PC-3 (cell line): ENCODE results near the gene PTH2. TPM values are rescaled to one million over a fixed set of nuclear protein-coding genes. Genes with fewer than 3 reads are reported as not detected.

Experiments
- ATAC-seq: fragments of 200-7000 bp; cut with Tn5 transposase; 2 replicates; pipeline ENCODE4 v1.9.1; 2020; ENCODE audit warnings: mild to moderate bottlenecking, moderate library complexity
- BruUV-seq: library from RNA; stranded (reverse); fragments of 400-500 nt; replicated peaks from 2 replicates; lab custom pipeline; 2021; lab: Mats Ljungman, UMichigan
- CTCF ChIA-PET: fragments of 300-600 bp; sonication (Branson Sonifier 250); formaldehyde crosslinking; loops from one replicate; lab custom pipeline; 2022; ENCODE audit warnings: antibody characterized with exemption; lab: Charles Lee
- POLR2A ChIA-PET: fragments of 300-600 bp; sonication (Branson Sonifier 250); formaldehyde crosslinking; loops from one replicate; lab custom pipeline; 2022; ENCODE audit warnings: antibody characterized with exemption; ENCODE audit not compliant: unreplicated experiment; lab: Charles Lee
- DNase-seq: peaks from one replicate; pipeline ENCODE4 v3.0.0-alpha.2; 2015
- H2AFZ ChIP-seq: fragments of 300-600 bp; sonication (generic); 2 replicates; pipeline ENCODE4 v1.6.0; 2016; ENCODE audit warnings: antibody characterized with exemption, low read length
- H3F3A ChIP-seq: fragments of 300-600 bp; sonication (generic); one replicate; pipeline ENCODE4 v1.6.0; 2017; ENCODE audit warnings: antibody characterized with exemption, low read length, control low read depth, mild to moderate bottlenecking; ENCODE audit not compliant: unreplicated experiment
- H3K27ac ChIP-seq: fragments of 300-600 bp; sonication (generic); 2 replicates; pipeline ENCODE4 v1.5.1; 2016; ENCODE audit warnings: mild to moderate bottlenecking, low read length
- H3K27me3 ChIP-seq: fragments of 300-600 bp; sonication (generic); 2 replicates; pipeline ENCODE4 v1.6.1; 2016; ENCODE audit warnings: low read length, mixed read lengths
- H3K36me3 ChIP-seq: fragments of 300-600 bp; sonication (generic); 2 replicates; pipeline ENCODE4 v1.6.1; 2016; ENCODE audit warnings: low read depth, mixed run types, low read length, mixed read lengths
- H3K4me1 ChIP-seq: fragments of 300-600 bp; sonication (generic); 2 replicates; pipeline ENCODE4 v1.5.1; 2016; ENCODE audit warnings: low read length; ENCODE audit not compliant: insufficient read depth
- H3K4me2 ChIP-seq: fragments of 300-600 bp; sonication (generic); 2 replicates; pipeline ENCODE4 v1.6.0; 2016; ENCODE audit warnings: low read length
- H3K4me3 ChIP-seq: fragments of 300-600 bp; sonication (generic); 2 replicates; pipeline ENCODE4 v1.5.1; 2016; ENCODE audit warnings: mild to moderate bottlenecking, low read length, mixed read lengths
- H3K79me2 ChIP-seq: fragments of 300-600 bp; sonication (generic); 2 replicates; pipeline ENCODE4 v1.6.1; 2017; ENCODE audit warnings: low read length, mixed read lengths
- H3K9ac ChIP-seq: fragments of 300-600 bp; sonication (generic); 2 replicates; pipeline ENCODE4 v1.6.0; 2016; ENCODE audit warnings: mild to moderate bottlenecking, low read length
- H3K9me2 ChIP-seq: fragments of 300-600 bp; sonication (generic); replicated peaks from 2 replicates; pipeline ENCODE4 v1.6.1; 2016; ENCODE audit warnings: mixed run types, low read length, mixed read lengths
- H3K9me3 ChIP-seq: fragments of 300-600 bp; sonication (generic); 2 replicates; pipeline ENCODE4 v1.6.1; 2016; ENCODE audit warnings: low read length, mixed read lengths
- H4K20me1 ChIP-seq: fragments of 300-600 bp; sonication (generic); 2 replicates; pipeline ENCODE4 v1.6.1; 2016; ENCODE audit warnings: low read length, mixed read lengths
- CTCF ChIP-seq: fragments of 300-600 bp; sonication (generic); conservative IDR thresholded peaks from 2 replicates; pipeline ENCODE4 v1.5.1; 2017; ENCODE audit warnings: antibody characterized with exemption, low read depth, mild to moderate bottlenecking, low read length
- EZH2 ChIP-seq: fragments of 300-600 bp; sonication (generic); IDR thresholded peaks from one replicate; pipeline ENCODE4 v1.6.1; 2017; ENCODE audit warnings: antibody characterized with exemption, mild to moderate bottlenecking, low read length; ENCODE audit not compliant: unreplicated experiment
- EZH2phosphoT487 ChIP-seq: fragments of 300-600 bp; sonication (generic); IDR thresholded peaks from 2 replicates; pipeline ENCODE4 v1.6.1; 2018; ENCODE audit warnings: mild to moderate bottlenecking, antibody characterized with exemption, low read length, borderline replicate concordance
- intact Hi-C: fragments of 100-400 bp; cut with micrococcal nuclease; formaldehyde crosslinking; loops from 2 replicates; pipeline ENCODE4 v1.9.0; 2023
- total RNA-seq: library from RNA; depleted of rRNA; stranded (reverse); fragments of >200 nt; gene quantifications from 2 replicates; pipeline ENCODE4 v1.2.3, GENCODE V29; 2014

The PTH2 gene
- total RNA-seq, 1 experiment from 2014 or later = not detected

- Histone ChIP-seq H3K4me2 (no peak overlapping the region), H3K36me3 (no peaks in the 10 kb centered on the region), H3K27ac (no peak overlapping the region), H3K4me3 (no peak overlapping the region), H2AFZ (no peak overlapping the region), H3K9me3 (peaks cover 7% of the 10 kb centered on the region), H4K20me1 (no peaks in the 10 kb centered on the region), H3F3A (no peaks in the 10 kb centered on the region), H3K79me2 (no peaks in the 10 kb centered on the region), H3K4me1 (no peaks in the 10 kb centered on the region), H3K9ac (no peak overlapping the region), H3K9me2 (no peaks in the 10 kb centered on the region), H3K27me3 (no peaks in the 10 kb centered on the region)
- TF ChIP-seq EZH2 (no peak), CTCF (no peak), EZH2phosphoT487 (no peak)
- intact Hi-C loops = no loop called here
- ChIA-PET POLR2A (no interaction called here), CTCF (no interaction called here)
- BruUV-seq = no TSS peak
- ATAC-seq (no peak), DNase-seq (no peak)
These were observed 40.6 kb downstream of the PTH2 start for GRCh38 chr19:49382639-49383038.

GRCh38 chr19:49380391-49380790 lies 42.9 kb downstream of the PTH2 start:
- Histone ChIP-seq H3F3A (no peaks in the 10 kb centered on the region), H3K79me2 (no peaks in the 10 kb centered on the region), H3K4me1 (no peaks in the 10 kb centered on the region), H4K20me1 (no peaks in the 10 kb centered on the region), H3K9me2 (no peaks in the 10 kb centered on the region), H3K27ac (no peak overlapping the region), H3K4me2 (no peak overlapping the region), H3K9me3 (peaks cover 7% of the 10 kb centered on the region), H2AFZ (no peak overlapping the region), H3K4me3 (no peak overlapping the region), H3K27me3 (no peaks in the 10 kb centered on the region), H3K36me3 (no peaks in the 10 kb centered on the region), H3K9ac (no peak overlapping the region)
- ChIA-PET POLR2A (no interaction called here), CTCF (no interaction called here)
- intact Hi-C loops = no loop called here
- TF ChIP-seq EZH2 = no peak
- TF ChIP-seq CTCF = no peak
- ATAC-seq = no peak
- DNase-seq = no peak
- BruUV-seq = no TSS peak

- peaks cover 7% of the 10 kb centered on the region for H3K9me3 ChIP-seq
- BruUV-seq = no TSS peak
- CTCF ChIA-PET = interaction anchor here (0.7 kb wide), 1 partner anchor 77 kb away, joined by 3 read pairs; no protein-coding TSS in a partner anchor
- no peak for TF ChIP-seq EZH2
- no peak for TF ChIP-seq EZH2phosphoT487
- no peak for TF ChIP-seq CTCF
- POLR2A ChIA-PET = interaction anchor here (0.6 to 1.2 kb wide), 2 partner anchors 11 to 16 kb away, joined by 13 to 16 read pairs; partner anchors contain the start of gene TEAD2
- no peak overlapping the region for H3K4me3 ChIP-seq
- H3K27ac ChIP-seq = no peak overlapping the region
- no peaks in the 10 kb centered on the region for H4K20me1 ChIP-seq
- no peak overlapping the region for H3K9ac ChIP-seq
- no peaks in the 10 kb centered on the region for H3K27me3 ChIP-seq
- no peaks in the 10 kb centered on the region for H3K36me3 ChIP-seq
- no peak for ATAC-seq
- no peak overlapping the region for H2AFZ ChIP-seq
- no peak for DNase-seq
- H3K4me2 ChIP-seq = no peak overlapping the region
- H3F3A ChIP-seq = no peaks in the 10 kb centered on the region
- H3K79me2 ChIP-seq = no peaks in the 10 kb centered on the region
- no peaks in the 10 kb centered on the region for H3K9me2 ChIP-seq
- intact Hi-C loops = no loop called here
- no peaks in the 10 kb centered on the region for H3K4me1 ChIP-seq
These were observed 44.7 kb downstream of the PTH2 start for GRCh38 chr19:49378512-49378911.
